K562 (cell line): Measurements from ENCODE around the gene SLC3A2. TPM values are rescaled to one million over a fixed set of nuclear protein-coding genes. Genes with fewer than 3 reads are reported as not detected.

Experiments used
- CBFA2T3 ChIP-seq: fragments of 450-650 bp; IDR thresholded peaks from 2 replicates; pipeline ENCODE4 v1.6.1; 2017
- DEAF1 ChIP-seq: fragments of 450-650 bp; formaldehyde crosslinking; IDR thresholded peaks from 2 replicates; pipeline ENCODE4 v1.4.0; 2020; ENCODE audit warnings: mild to moderate bottlenecking, moderate library complexity
- IRF9 ChIP-seq: fragments of 450-650 bp; IDR thresholded peaks from 2 replicates; pipeline ENCODE4 v1.6.1; 2016; ENCODE audit warnings: missing biosample characterization, missing genetic modification characterization
- MEF2D ChIP-seq: conservative IDR thresholded peaks from 2 replicates; pipeline ENCODE4 v1.6.1; 2016; ENCODE audit warnings: low read depth, missing genetic modification characterization, missing compliant biosample characterization
- MEIS2 ChIP-seq: fragments of 450-650 bp; IDR thresholded peaks from 2 replicates; pipeline ENCODE4 v1.6.1; 2014; ENCODE audit warnings: mild to moderate bottlenecking; ENCODE audit not compliant: partially characterized antibody
- PTTG1 ChIP-seq: fragments of 450-650 bp; IDR thresholded peaks from 2 replicates; pipeline ENCODE4 v1.6.1; 2016; ENCODE audit warnings: low read depth, mild to moderate bottlenecking, missing genetic modification characterization, missing compliant biosample characterization
- PYGO2 ChIP-seq: fragments of 450-650 bp; IDR thresholded peaks from 2 replicates; pipeline ENCODE4 v1.6.1; 2016; ENCODE audit warnings: mild to moderate bottlenecking, missing genetic modification characterization, moderate library complexity, missing compliant biosample characterization
- SMAD3 ChIP-seq: fragments of 450-650 bp; formaldehyde crosslinking; conservative IDR thresholded peaks from 2 replicates; pipeline ENCODE4 v1.4.0; 2020; ENCODE audit warnings: mild to moderate bottlenecking
- TEAD1 ChIP-seq, 2 experiments: fragments of 450-650 bp in 1 of 2; sonication (generic) in 1 of 2; formaldehyde crosslinking; IDR thresholded peaks; 2 replicates each; pipeline versions ENCODE4 v1.4.0 to v1.8.0; 2020 to 2022; ENCODE audit warnings: mild to moderate bottlenecking in 2 of 2, missing genetic modification reagents in 1 of 2
- USF1 ChIP-seq: sonication (generic); formaldehyde crosslinking; IDR thresholded peaks from 2 replicates; pipeline ENCODE4 v1.9.0; 2022; ENCODE audit warnings: mild to moderate bottlenecking, missing genetic modification reagents
- ZBTB11 ChIP-seq, 3 experiments: fragments of 200-800 bp in 1 of 3; fragments of 250-450 bp in 1 of 3; fragments of 450-650 bp in 1 of 3; sonication (Bioruptor Pico) in 1 of 3; sonication (Bioruptor generic) in 1 of 3; formaldehyde crosslinking in 1 of 3; IDR thresholded peaks; 2 replicates each; pipeline versions ENCODE4 v1.6.1 to v1.8.0; 2016 to 2022; ENCODE audit warnings: mild to moderate bottlenecking in 2 of 3, missing genetic modification characterization in 2 of 3, missing compliant biosample characterization in 1 of 3, moderate library complexity in 1 of 3
- ZBTB17 ChIP-seq: fragments of 450-650 bp; formaldehyde crosslinking; IDR thresholded peaks from 2 replicates; pipeline ENCODE4 v1.4.0; 2020; ENCODE audit warnings: mild to moderate bottlenecking
- ZNF134 ChIP-seq: fragments of 250-450 bp; sonication (Bioruptor Pico); conservative IDR thresholded peaks from 2 replicates; pipeline ENCODE4 v1.4.0; 2020
- ZNF140 ChIP-seq: fragments of 250-450 bp; sonication (Bioruptor Pico); IDR thresholded peaks from 2 replicates; pipeline ENCODE4 v1.8.0; 2021; ENCODE audit warnings: moderate library complexity, mild to moderate bottlenecking, inconsistent platforms
- ZNF23 ChIP-seq: fragments of 250-450 bp; sonication (Bioruptor Pico); IDR thresholded peaks from 2 replicates; pipeline ENCODE4 v1.4.0; 2020; ENCODE audit warnings: mild to moderate bottlenecking
- ZNF253 ChIP-seq: fragments of 250-450 bp; sonication (Bioruptor Pico); conservative IDR thresholded peaks from 2 replicates; pipeline ENCODE4 v1.6.1; 2021; ENCODE audit warnings: mild to moderate bottlenecking
- ZNF324 ChIP-seq: fragments of 250-450 bp; sonication (Bioruptor Pico); IDR thresholded peaks from 2 replicates; pipeline ENCODE4 v1.4.0; 2020; ENCODE audit warnings: mild to moderate bottlenecking
- ZNF586 ChIP-seq: fragments of 450-650 bp; formaldehyde crosslinking; conservative IDR thresholded peaks from 2 replicates; pipeline ENCODE4 v1.4.0; 2020; ENCODE audit warnings: mild to moderate bottlenecking, moderate library complexity
- ZNF644 ChIP-seq: fragments of 200-800 bp; sonication (Bioruptor generic); IDR thresholded peaks from 2 replicates; pipeline ENCODE4 v1.6.1; 2016; ENCODE audit warnings: low read depth, missing genetic modification characterization, missing compliant biosample characterization
- ZNF76 ChIP-seq: fragments of 250-450 bp; sonication (Bioruptor Pico); IDR thresholded peaks from 2 replicates; pipeline ENCODE4 v1.4.0; 2020; ENCODE audit warnings: mild to moderate bottlenecking, moderate library complexity, borderline replicate concordance
- polyA plus RNA-seq, 8 experiments: library from polyadenylated mRNA; depleted of rRNA in 4 of 8; stranded (reverse) in 5 of 8; unstranded in 3 of 8; fragments of >200 nt; fragmentation: Nextera tagmentation in 2 of 8; fragmentation: Illumina TruSeq in 1 of 8; extraction: Ambion mirVana in 2 of 8; extraction: Trizol in 1 of 8; gene quantifications; 2 replicates each; pipeline versions ENCODE4 v1.2.1 to v1.2.3, GENCODE V29; 2011 to 2014; ENCODE audit warnings: inconsistent platforms in 1 of 8, missing spikeins in 1 of 8
- total RNA-seq, 7 experiments: library from RNA; depleted of rRNA in 6 of 7; stranded (reverse); fragments of >200 nt in 6 of 7; fragmentation: Illumina TruSeq in 2 of 7; extraction: Trizol in 2 of 7; gene quantifications; 2 replicates each; pipeline versions ENCODE4 v1.2.1 to v1.2.3, GENCODE V29; 2011 to 2021; ENCODE audit warnings: low replicate concordance in 1 of 7

The SLC3A2 gene
- total and polyA plus RNA-seq, 9 of the 15 experiments (the other 6 are each of a cell fraction or from before 2014, with no cell fraction given), result 20.0 to 296 (median 214) TPM

GRCh38 chr11:62860835-62861563, 19.7 kb upstream of the SLC3A2 start (continued):
- TF ChIP-seq DEAF1 (CRISPR knock-in tag), result peak; percentile 44
- TF ChIP-seq ZNF140 (CRISPR knock-in tag), result 0 out of 2 replicates have a peak, but pooled peaks have one; percentile 35
- peak; percentile 24; the same call in 1 of the 2 replicates for TF ChIP-seq ZNF23 (CRISPR knock-in tag)
- peak; percentile 79; the same call in 1 of the 2 replicates for TF ChIP-seq PTTG1 (tag)
- TF ChIP-seq CBFA2T3, result no peak
- peak; percentile 89 for TF ChIP-seq ZNF76 (CRISPR knock-in tag)
- TF ChIP-seq ZBTB11 (CRISPR knock-in tag; IDR thresholded peaks at IDR 0.05), result peak in 1 of 3 experiments; percentile 60; a peak in 2 of 6 replicates
- TF ChIP-seq ZNF134, result 0 out of 2 replicates have a peak, but pooled peaks have one; percentile 16
- peak in 1 of 2 experiments; percentile 77; a peak in 2 of 4 replicates for TF ChIP-seq TEAD1 (CRISPR knock-in tag; IDR thresholded peaks at IDR 0.05)
- TF ChIP-seq ZNF586 (CRISPR knock-in tag), result 0 out of 2 replicates have a peak, but pooled peaks have one; percentile 49
- TF ChIP-seq MEF2D (tag), result peak; percentile 78
- 0 out of 2 replicates have a peak, but pooled peaks have one; percentile 75 for TF ChIP-seq ZBTB17
- TF ChIP-seq USF1 (CRISPR knock-in tag), result 0 out of 2 replicates have a peak, but pooled peaks have one; percentile 7
- TF ChIP-seq ZNF644 (tag), result 0 out of 2 replicates have a peak, but pooled peaks have one; percentile 37
- TF ChIP-seq SMAD3, result peak; percentile 68; the same call in 1 of the 2 replicates
- TF ChIP-seq ZNF253, result no peak
- peak; percentile 76 for TF ChIP-seq PYGO2 (tag)
- 0 out of 2 replicates have a peak, but pooled peaks have one; percentile 20 for TF ChIP-seq ZNF324 (CRISPR knock-in tag)
- 0 out of 2 replicates have a peak, but pooled peaks have one; percentile 24 for TF ChIP-seq IRF9 (tag)
- TF ChIP-seq MEIS2, result no peak
